GM12878 (cell line): ENCODE data around the gene KIAA1191. TPM values are rescaled to one million over a fixed set of nuclear protein-coding genes. Genes with fewer than 3 reads are reported as not detected.

Experiments
- BCL11A ChIP-seq: IDR thresholded peaks from 2 replicates; pipeline ENCODE4 v1.6.1; 2011; ENCODE audit warnings: low read depth, low read length
- CBX3 ChIP-seq: fragments of 200-600 bp; sonication (generic); IDR thresholded peaks from 2 replicates; pipeline ENCODE4 v1.6.1; 2016; ENCODE audit warnings: low read depth, borderline replicate concordance
- CTCF ChIP-seq, 3 experiments: IDR thresholded peaks in 2 of 3; conservative IDR thresholded peaks in 1 of 3; 2 replicates each; pipeline ENCODE4 v1.5.1; 2011; ENCODE audit warnings: low read depth in 3 of 3, low read length in 3 of 3, mild to moderate bottlenecking in 3 of 3, control low read depth in 2 of 3, moderate library complexity in 2 of 3, inconsistent platforms in 1 of 3, mixed read lengths in 1 of 3; ENCODE audit not compliant: control insufficient read depth in 2 of 3, insufficient read depth in 1 of 3; ENCODE audit errors: extremely low read depth in 1 of 3
- HDGF ChIP-seq: fragments of 450-650 bp; IDR thresholded peaks from 2 replicates; pipeline ENCODE4 v1.6.1; 2016; ENCODE audit warnings: antibody characterized with exemption
- KLF5 ChIP-seq: fragments of 450-650 bp; IDR thresholded peaks from 2 replicates; pipeline ENCODE4 v1.6.1; 2014; ENCODE audit warnings: mild to moderate bottlenecking; ENCODE audit not compliant: partially characterized antibody
- MEF2B ChIP-seq: fragments of 450-650 bp; IDR thresholded peaks from 2 replicates; pipeline ENCODE4 v1.6.1; 2018; ENCODE audit warnings: mild to moderate bottlenecking, moderate library complexity; ENCODE audit not compliant: partially characterized antibody, poor library complexity, severe bottlenecking
- NFIC ChIP-seq: IDR thresholded peaks from 2 replicates; pipeline ENCODE4 v1.6.1; 2012; ENCODE audit warnings: low read depth, mild to moderate bottlenecking, inconsistent platforms, low read length, moderate library complexity
- NR2C1 ChIP-seq: fragments of 450-650 bp; IDR thresholded peaks from 2 replicates; pipeline ENCODE4 v1.6.1; 2017; ENCODE audit warnings: antibody characterized with exemption, mild to moderate bottlenecking, moderate library complexity
- PRDM15 ChIP-seq: fragments of 450-650 bp; formaldehyde crosslinking; IDR thresholded peaks from 2 replicates; pipeline ENCODE4 v1.4.0; 2020; ENCODE audit warnings: mild to moderate bottlenecking, moderate library complexity
- RELB ChIP-seq: fragments of 450-650 bp; IDR thresholded peaks from 2 replicates; pipeline ENCODE4 v1.6.1; 2017; ENCODE audit warnings: low read depth, mild to moderate bottlenecking, moderate library complexity
- USF1 ChIP-seq: IDR thresholded peaks from 2 replicates; pipeline ENCODE4 v1.6.1; 2011; ENCODE audit warnings: borderline replicate concordance, low read depth, mild to moderate bottlenecking, moderate library complexity, mixed read lengths, low read length; ENCODE audit not compliant: insufficient read depth; ENCODE audit errors: extremely low read length
- USF2 ChIP-seq: IDR thresholded peaks from 2 replicates; pipeline ENCODE4 v1.6.1; 2011; ENCODE audit warnings: low read depth, low read length, improper control_type of control experiment, borderline replicate concordance
- ZBTB33 ChIP-seq: fragments of 450-650 bp; IDR thresholded peaks from 2 replicates; pipeline ENCODE4 v1.6.1; 2017; ENCODE audit warnings: mild to moderate bottlenecking
- polyA plus RNA-seq, 11 experiments: library from polyadenylated mRNA; depleted of rRNA in 4 of 11; unstranded in 6 of 11; stranded (reverse) in 5 of 11; fragments of >200 nt; fragmentation: Nextera tagmentation in 4 of 11; fragmentation: Illumina TruSeq in 1 of 11; extraction: Ambion mirVana in 4 of 11; extraction: Trizol in 1 of 11; gene quantifications; 1 replicate in 1 of 11; 2 replicates in 10 of 11; pipeline versions ENCODE4 v1.2.1 to v1.2.3, GENCODE V29; 2011 to 2016; ENCODE audit warnings: inconsistent platforms in 2 of 11, missing spikeins in 2 of 11, low read depth in 1 of 11
- total RNA-seq, 4 experiments: library from RNA; depleted of rRNA in 3 of 4; stranded (reverse); fragments of >200 nt in 3 of 4; fragmentation: Illumina TruSeq in 1 of 4; extraction: Trizol in 1 of 4; gene quantifications; 2 replicates each; pipeline versions ENCODE4 v1.2.1 to v1.2.3, GENCODE V29; 2013 to 2021

Gene KIAA1191
- total and polyA plus RNA-seq, 10 of the 15 experiments (the other 5 are each of a cell fraction or from before 2014, with no cell fraction given), result 14.9 to 58.2 (median 31.8) TPM

GRCh38 chr5:176361437-176362232 is at the start of gene KIAA1191 (continued):
- TF ChIP-seq BCL11A, result no peak
- TF ChIP-seq USF1, result no peak
- TF ChIP-seq USF2, result no peak
- TF ChIP-seq HDGF, result peak; percentile 78; the same call in 1 of the 2 replicates
- no peak for TF ChIP-seq ZBTB33
- no peak for TF ChIP-seq NFIC
- no peak for TF ChIP-seq NR2C1
- no peak for TF ChIP-seq PRDM15
- TF ChIP-seq RELB, result peak; percentile 29; the same call in 1 of the 2 replicates
- TF ChIP-seq CBX3, result no peak
- TF ChIP-seq MEF2B, result peak; percentile 93
- TF ChIP-seq KLF5, result peak; percentile 65
- peak; percentile 10 to 51 (median 31); a peak in 3 of 6 replicates for TF ChIP-seq CTCF (IDR thresholded peaks at IDR 0.05 in 2 of 3, conservative IDR thresholded peaks at IDR 0.05 in 1 of 3; ENCODE audit: control insufficient read depth in 2 of 3, extremely low read depth in 1 of 3, insufficient read depth in 1 of 3, low read depth in 3 of 3, low read length in 3 of 3)
